Thyroid gland (tissue), 4 donors: Measurements from ENCODE around the gene C17orf50. TPM values are rescaled to one million over a fixed set of nuclear protein-coding genes. Genes with fewer than 3 reads are reported as not detected.

Experiments
- DNase-seq, 2 donors: peaks; one replicate each; pipeline ENCODE4 v3.0.0-alpha.2; 2019
- H3K27ac ChIP-seq, 3 donors: fragments of 200-600 bp; sonication (generic); 1 replicate in 2 of 3; 2 replicates in 1 of 3; pipeline ENCODE4 v1.5.1; 2016 to 2019; ENCODE audit warnings: mild to moderate bottlenecking in 1 of 3, moderate library complexity in 1 of 3
- H3K27me3 ChIP-seq: fragments of 200-600 bp; sonication (generic); one replicate; pipeline ENCODE4 v1.5.1; 2019
- H3K36me3 ChIP-seq, 2 donors: fragments of 200-600 bp; sonication (generic); one replicate each; pipeline ENCODE4 v1.5.1; 2016 to 2019
- H3K4me1 ChIP-seq, 2 donors: fragments of 200-600 bp; sonication (generic); one replicate each; pipeline ENCODE4 v1.5.1; 2017 to 2019
- H3K4me3 ChIP-seq, 3 donors: fragments of 200-600 bp; sonication (generic); replicated peaks in 1 of 3; 1 replicate in 2 of 3; 2 replicates in 1 of 3; pipeline ENCODE4 v1.5.1; 2016; ENCODE audit warnings: mild to moderate bottlenecking in 1 of 3
- H3K9me3 ChIP-seq: fragments of 200-600 bp; sonication (generic); one replicate; pipeline ENCODE4 v1.5.1; 2017
- CTCF ChIP-seq, 6 experiments: fragments of 200-600 bp in 3 of 6; fragments of 450-650 bp in 3 of 6; sonication (generic) in 3 of 6; IDR thresholded peaks; one replicate each; pipeline ENCODE4 v1.5.1; 2016 to 2019; ENCODE audit warnings: antibody characterized with exemption in 6 of 6, mild to moderate bottlenecking in 2 of 6, inconsistent platforms in 1 of 6, moderate library complexity in 1 of 6
- POLR2A ChIP-seq, 2 donors: fragments of 450-650 bp; IDR thresholded peaks; one replicate each; pipeline ENCODE4 v1.6.1; 2017; ENCODE audit warnings: antibody characterized with exemption in 2 of 2, mild to moderate bottlenecking in 2 of 2, moderate library complexity in 1 of 2
- WGBS, 2 donors: methylation state at CpG; one replicate each; pipeline ENCODE4 v1.1.5; 2017; 5-methylcytosine and 5-hydroxymethylcytosine counted together
- intact Hi-C: fragments of 100-400 bp; cut with DNase I; formaldehyde crosslinking; loops from one replicate; pipeline ENCODE4 v1.15.1; 2023
- total RNA-seq, 4 donors: library from RNA; depleted of rRNA; stranded (reverse); fragments of >200 nt; gene quantifications; one replicate each; pipeline ENCODE4 v1.2.3, GENCODE V29; 2016

The C17orf50 gene
- total RNA-seq, 4 donors from 2014 or later = 0.40 TPM; not detected in 3

- Histone ChIP-seq H3K4me1 (peaks cover 0 to 9% of the 10 kb centered on the region in 2 donors), H3K27me3 (peaks cover 6% of the 10 kb centered on the region), H3K4me3 (no peak overlapping the region), H3K27ac (no peak overlapping the region), H3K9me3 (no peaks in the 10 kb centered on the region), H3K36me3 (no peaks in the 10 kb centered on the region)
- TF ChIP-seq CTCF (IDR thresholded peaks at IDR 0.05) (no peak), POLR2A (IDR thresholded peaks at IDR 0.05) (no peak)
- WGBS, 2 donors = 39 to 55% methylated on average over 7 of the region's 7 CpGs
- intact Hi-C loops = no loop called here
- DNase-seq = peak; percentile 16 to 43
These were observed 16.9 kb upstream of the C17orf50 start for GRCh38 chr17:35743626-35744328.

- TF ChIP-seq CTCF (IDR thresholded peaks at IDR 0.05) = no peak
- TF ChIP-seq POLR2A (IDR thresholded peaks at IDR 0.05) = no peak
- whole genome bisulfite sequencing, 2 donors = 77 to 78% methylated on average over 3 to 8 of the region's 8 CpGs
These were observed 15.9 kb upstream of the C17orf50 start for GRCh38 chr17:35744830-35745229.

GRCh38 chr17:35745246-35745645 is 15.4 kb upstream of the C17orf50 start:
- 87% methylated on average over 7 of the region's 7 CpGs; no CpG with 5 or more reads in 1 of the 2 donors for WGBS, 2 donors
- no peak for DNase-seq
- Histone ChIP-seq H3K27ac (no peak overlapping the region), H3K4me1 (peaks cover 4 to 14% of the 10 kb centered on the region in 2 donors), H3K9me3 (no peaks in the 10 kb centered on the region), H3K36me3 (no peaks in the 10 kb centered on the region), H3K4me3 (no peak overlapping the region), H3K27me3 (peaks cover 6% of the 10 kb centered on the region)
- intact Hi-C loops = loop anchor here (5.0 kb wide), 1 partner anchor 133 kb away; no protein-coding TSS in a partner anchor
- no peak for TF ChIP-seq CTCF (IDR thresholded peaks at IDR 0.05)

More at GRCh38 chr17:35744830-35745229, 15.9 kb upstream of the C17orf50 start:
- Histone ChIP-seq H3K4me3 (no peak overlapping the region), H3K27me3 (peaks cover 6% of the 10 kb centered on the region), H3K9me3 (no peaks in the 10 kb centered on the region), H3K36me3 (no peaks in the 10 kb centered on the region), H3K27ac (no peak overlapping the region), H3K4me1 (peaks cover under 1 to 10% of the 10 kb centered on the region in 2 donors)
- DNase-seq = no peak
- intact Hi-C loops = loop anchor here (5.0 kb wide), 1 partner anchor 133 kb away; no protein-coding TSS in a partner anchor

- no peak for DNase-seq
- TF ChIP-seq CTCF (IDR thresholded peaks at IDR 0.05) = no peak
- TF ChIP-seq POLR2A (IDR thresholded peaks at IDR 0.05) = no peak
- intact Hi-C loops = loop anchor here (5.0 kb wide), 1 partner anchor 134 kb away; no protein-coding TSS in a partner anchor
- Histone ChIP-seq H3K27me3 (peaks cover 6% of the 10 kb centered on the region), H3K4me3 (no peak overlapping the region), H3K27ac (no peak overlapping the region), H3K9me3 (no peaks in the 10 kb centered on the region), H3K4me1 (peaks cover 4 to 13% of the 10 kb centered on the region in 2 donors), H3K36me3 (no peaks in the 10 kb centered on the region)
- 86 to 88% methylated on average over 10 to 15 of the region's 15 CpGs for WGBS, 2 donors
These were observed 14.9 kb upstream of the C17orf50 start for GRCh38 chr17:35745749-35746320.

GRCh38 chr17:35747540-35748017 is 13.1 kb upstream of the C17orf50 start:
- TF ChIP-seq POLR2A (IDR thresholded peaks at IDR 0.05) (no peak), CTCF (IDR thresholded peaks at IDR 0.05) (peak; percentile 82 to 94 (median 90))
- peak; percentile 81 to 83 for DNase-seq
- Histone ChIP-seq H3K9me3 (no peaks in the 10 kb centered on the region), H3K4me1 (peaks cover 5% of the 10 kb centered on the region in 2 donors), H3K36me3 (no peaks in the 10 kb centered on the region), H3K27ac (no peak overlapping the region), H3K27me3 (no peaks in the 10 kb centered on the region), H3K4me3 (no peak overlapping the region)
- whole genome bisulfite sequencing, 2 donors = 4 to 25% methylated on average over 5 to 12 of the region's 12 CpGs
- intact Hi-C loops = loop anchor here (5.0 kb wide), 1 partner anchor 135 kb away; no protein-coding TSS in a partner anchor
